Measurements from ENCODE around the gene BMF.
A peak's percentile ranks its signal among the peaks of the same experiment; 100 is the strongest.

BMF gene

GRCh38 chr15:40103864-40104271, 4.8 kb downstream of the BMF start:
- H3K4me3 ChIP-seq (ENCODE audit: low read depth, low read length), result no peak overlapping the region
- in situ Hi-C loops (cut with HindIII; ENCODE audit: low sequenced_read_pairs), result no loop called here
- TF ChIP-seq CTCF (IDR thresholded peaks at IDR 0.05; ENCODE audit: low read depth, low read length), result no peak

GRCh38 chr15:40102897-40103858, 5.5 kb downstream of the BMF start:
- TF ChIP-seq CTCF (IDR thresholded peaks at IDR 0.05; ENCODE audit: low read depth, low read length), result no peak
- DNase-seq (ENCODE audit: low read depth, low spot score), result peak; percentile 80
- no peak overlapping the region for H3K4me3 ChIP-seq (ENCODE audit: low read depth, low read length)
- in situ Hi-C loops (cut with HindIII; ENCODE audit: low sequenced_read_pairs), result no loop called here

More at GRCh38 chr15:40103864-40104271, 4.8 kb downstream of the BMF start:
- no peak for DNase-seq (ENCODE audit: low read depth, low spot score)

- DNase-seq (ENCODE audit: low read depth, low spot score), result no peak
- no peak overlapping the region for H3K4me3 ChIP-seq (ENCODE audit: low read depth, low read length)
- TF ChIP-seq CTCF (IDR thresholded peaks at IDR 0.05; ENCODE audit: low read depth, low read length), result no peak
- in situ Hi-C loops (cut with HindIII; ENCODE audit: low sequenced_read_pairs), result no loop called here
Measured at GRCh38 chr15:40100947-40101905, 7.5 kb downstream of the BMF start.

- H3K4me3 ChIP-seq (ENCODE audit: low read depth, low read length), result no peak overlapping the region
- no peak for TF ChIP-seq CTCF (IDR thresholded peaks at IDR 0.05; ENCODE audit: low read depth, low read length)
- DNase-seq (ENCODE audit: low read depth, low spot score), result no peak
- in situ Hi-C loops (cut with HindIII; ENCODE audit: low sequenced_read_pairs), result no loop called here
Measured at GRCh38 chr15:40100123-40100946, 8.3 kb downstream of the BMF start.

GRCh38 chr15:40098489-40099261, 10.0 kb downstream of the BMF start:
- H3K4me3 ChIP-seq (ENCODE audit: low read depth, low read length), result no peak overlapping the region
- in situ Hi-C loops (cut with HindIII; ENCODE audit: low sequenced_read_pairs), result no loop called here
- TF ChIP-seq CTCF (IDR thresholded peaks at IDR 0.05; ENCODE audit: low read depth, low read length), result no peak
- peak; percentile 94 for DNase-seq (ENCODE audit: low read depth, low spot score)

Data from astrocyte of the spinal cord (primary cell).